Activated CD8-positive, alpha-beta memory T cell treated with anti-CD3 and anti-CD28 coated beads, Interleukin-2, amount 10 ng/mL, durations not matched to agents 7 days and 5 days (primary cell): Measurements from ENCODE around the gene STAB1. TPM values are rescaled to one million over a fixed set of nuclear protein-coding genes. Genes with fewer than 3 reads are reported as not detected.

Experiments
- ATAC-seq: fragments of 150-1000 bp; cut with Tn5 transposase; one replicate; pipeline ENCODE4 v1.10.0; 2021; ENCODE audit warnings: moderate library complexity
- CTCF ChIA-PET: fragments of 350-600 bp; sonication (Branson Sonifier 250); formaldehyde crosslinking; loops from one replicate; lab custom pipeline; 2021; ENCODE audit warnings: antibody characterized with exemption; lab: Charles Lee
- DNase-seq: peaks from one replicate; pipeline ENCODE4 v3.0.0-alpha.2; 2020
- H3K27ac Mint-ChIP-seq: one replicate; pipeline ENCODE4 v1.8.0; 2021; ENCODE audit warnings: mild to moderate bottlenecking, mixed read lengths
- H3K27me3 Mint-ChIP-seq: one replicate; pipeline ENCODE4 v1.8.0; 2021; ENCODE audit warnings: mixed read lengths
- H3K36me3 Mint-ChIP-seq: one replicate; pipeline ENCODE4 v1.8.0; 2021; ENCODE audit warnings: mild to moderate bottlenecking, mixed read lengths
- H3K4me1 Mint-ChIP-seq: one replicate; pipeline ENCODE4 v1.8.0; 2021; ENCODE audit warnings: mixed read lengths
- H3K4me3 Mint-ChIP-seq: one replicate; pipeline ENCODE4 v1.8.0; 2021; ENCODE audit warnings: mild to moderate bottlenecking, moderate library complexity, mixed read lengths
- H3K9me3 Mint-ChIP-seq: one replicate; pipeline ENCODE4 v1.8.0; 2022; ENCODE audit warnings: low read depth, mixed read lengths
- total RNA-seq, 2 experiments: library from RNA; stranded (reverse); gene quantifications; one replicate each; pipeline ENCODE4 v1.2.3, GENCODE V29; 2021

The STAB1 gene
- total RNA-seq, 2 experiments from 2014 or later, result not detected

DNA sequence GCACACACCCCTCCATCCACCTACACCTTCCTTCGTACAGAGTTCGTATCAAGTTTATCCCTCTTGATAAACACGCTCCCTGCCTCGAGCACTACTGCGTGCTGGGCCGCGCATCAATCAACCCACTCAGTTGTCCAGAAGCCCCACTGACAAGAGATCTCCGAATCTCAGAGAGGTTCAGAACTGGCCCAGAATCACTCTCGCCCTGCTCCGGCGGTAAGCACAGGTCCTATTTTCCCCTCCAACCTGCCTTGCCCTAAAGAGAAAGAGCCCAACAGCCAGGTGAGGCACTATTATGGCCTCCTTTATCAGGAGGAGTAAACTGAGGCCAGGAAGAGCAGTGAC, 40.2 kb upstream of the STAB1 start:
- ATAC-seq (no peak), DNase-seq (no peak)
- Mint-ChIP-seq H3K4me3 (peak overlapping the region; percentile 95), H3K27me3 (no peaks in the 10 kb centered on the region), H3K36me3 (peaks cover 2% of the 10 kb centered on the region), H3K9me3 (no peaks in the 10 kb centered on the region), H3K27ac (peak overlapping the region; percentile 94), H3K4me1 (peaks cover 41% of the 10 kb centered on the region)
- CTCF ChIA-PET, result interaction anchor here (1.1 to 3.1 kb wide), 5 partner anchors 9 to 116 kb away, joined by 3 to 14 read pairs (median 7); partner anchors contain the start of gene SEMA3G

DNA sequence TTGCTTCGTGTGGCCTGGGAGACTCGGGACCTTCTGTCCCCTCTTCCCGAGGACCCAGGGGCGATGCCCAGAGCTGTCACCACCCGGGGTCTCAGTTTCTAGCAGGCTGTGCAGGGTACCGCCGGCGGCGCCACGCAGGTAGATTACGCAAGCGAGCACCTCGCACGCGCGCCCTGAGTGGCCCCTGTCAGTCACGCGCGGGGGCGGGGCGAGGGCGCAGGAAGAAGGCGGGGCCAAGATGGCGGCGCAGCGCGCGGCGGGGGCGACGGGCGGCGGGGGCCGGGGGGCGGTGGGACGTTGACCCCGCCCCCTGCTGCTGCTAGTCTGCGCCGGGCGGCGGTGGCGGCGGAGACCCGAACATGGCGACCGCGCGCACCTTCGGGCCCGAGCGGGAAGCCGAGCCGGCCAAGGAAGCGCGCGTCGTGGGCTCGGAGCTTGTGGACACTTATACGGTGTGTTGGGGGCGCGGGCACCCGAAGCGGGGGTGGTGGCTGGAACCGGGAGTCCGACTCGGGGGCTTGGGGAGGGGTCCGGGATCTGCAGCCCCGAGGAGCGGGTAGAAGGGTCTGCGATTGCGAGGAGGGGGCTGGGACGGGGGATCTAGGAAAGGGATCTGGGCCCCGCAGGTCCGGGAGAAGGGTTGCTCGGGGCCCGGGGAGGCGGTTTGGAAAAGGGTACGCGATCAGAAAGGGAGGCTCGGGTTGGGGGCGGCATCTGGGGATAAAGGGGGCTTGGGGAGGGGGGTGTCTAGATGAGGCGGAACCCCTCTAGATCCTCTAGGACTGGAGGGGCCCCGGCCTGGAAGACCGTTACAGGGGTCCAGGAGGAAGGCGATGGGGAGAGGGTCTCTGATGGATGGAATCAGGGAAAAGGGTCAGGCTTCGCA, 39.6 kb upstream of the STAB1 start, which contains the start of gene NISCH:
Gene NISCH, plus strand, starts transcription at position 322 of the 886 bp plus-strand sequence. Its CDS starts 38 bp downstream, at position 360.
- H3K27ac Mint-ChIP-seq, result peak within 1 kb of the TSS; percentile 94
- H3K4me3 Mint-ChIP-seq, result peak within 1 kb of the TSS; percentile 95
- H3K9me3 Mint-ChIP-seq, result no peaks in the 10 kb centered on the region
- peaks cover 41% of the 10 kb centered on the region for H3K4me1 Mint-ChIP-seq
- ATAC-seq (peak; percentile 95), DNase-seq (peak; percentile 94)
- H3K27me3 Mint-ChIP-seq, result no peaks in the 10 kb centered on the region
- CTCF ChIA-PET, result interaction anchor here (1.5 to 3.9 kb wide), 5 partner anchors 9 to 77 kb away, joined by 5 to 33 read pairs (median 13); partner anchors contain the start of gene SEMA3G
- H3K36me3 Mint-ChIP-seq, result peaks cover 4% of the 10 kb centered on the region

DNA sequence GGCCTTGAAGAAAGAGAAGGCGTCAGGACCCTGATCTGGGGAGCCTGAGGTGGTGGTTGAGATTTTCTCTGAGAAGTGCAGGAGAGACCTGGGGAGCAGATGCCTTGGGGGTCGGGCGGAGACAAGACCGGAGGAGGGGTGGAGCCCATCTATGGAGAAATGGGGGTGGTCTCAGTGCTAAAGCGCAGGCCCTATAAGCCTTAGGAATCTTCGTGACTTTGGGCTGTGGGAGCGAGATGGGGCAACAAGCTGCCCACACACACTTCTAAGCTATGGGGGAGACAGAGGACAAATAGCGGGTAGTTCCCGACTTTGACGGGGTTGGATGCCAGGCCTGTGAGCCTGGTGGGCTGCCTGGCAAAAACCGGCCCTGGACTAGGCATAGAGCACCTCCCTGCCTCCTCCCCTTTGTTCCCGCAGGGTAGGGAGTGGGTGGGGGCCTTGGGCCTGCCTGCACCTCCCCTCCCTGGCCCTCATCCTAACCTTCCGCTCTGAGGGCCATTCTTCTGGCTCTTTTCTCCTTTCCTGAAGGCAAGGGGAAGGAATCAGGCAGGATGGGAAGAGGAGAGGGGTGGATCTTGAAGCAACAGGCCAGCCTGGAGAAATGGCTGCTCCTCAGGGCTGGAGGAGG, 38.9 kb upstream of the STAB1 start:
- ATAC-seq (no peak), DNase-seq (no peak)
- Mint-ChIP-seq H3K9me3 (no peaks in the 10 kb centered on the region), H3K4me3 (peak overlapping the region; percentile 95), H3K4me1 (peaks cover 41% of the 10 kb centered on the region), H3K27me3 (no peaks in the 10 kb centered on the region), H3K27ac (peak overlapping the region; percentile 94), H3K36me3 (peaks cover 7% of the 10 kb centered on the region)
- CTCF ChIA-PET, result interaction anchor here (1.8 to 3.9 kb wide), 3 partner anchors 10 to 76 kb away, joined by 5 to 33 read pairs (median 13); partner anchors contain the start of gene SEMA3G

DNA sequence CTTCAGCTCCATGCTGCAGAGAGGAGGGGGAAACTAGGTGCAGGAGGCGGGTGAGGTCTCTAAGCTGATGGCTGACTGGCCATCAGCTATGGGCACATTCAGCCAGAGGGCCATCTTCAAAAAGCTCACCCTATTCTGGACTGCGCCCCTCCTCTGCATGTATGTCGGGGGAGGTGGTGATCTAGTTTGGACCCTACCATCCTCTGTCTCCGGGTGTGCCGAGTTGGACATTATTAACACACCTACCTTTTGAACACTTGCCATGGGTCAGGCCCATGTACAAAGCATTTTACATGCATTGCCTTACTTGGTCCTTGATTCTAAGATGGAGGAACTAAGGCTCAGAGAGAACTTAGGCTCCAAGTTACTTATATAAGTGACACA, 38.3 kb upstream of the STAB1 start:
- peaks cover 41% of the 10 kb centered on the region for H3K4me1 Mint-ChIP-seq
- no peaks in the 10 kb centered on the region for H3K27me3 Mint-ChIP-seq
- peak overlapping the region; percentile 60 for H3K27ac Mint-ChIP-seq
- ATAC-seq, result no peak
- no peaks in the 10 kb centered on the region for H3K9me3 Mint-ChIP-seq
- CTCF ChIA-PET, result interaction anchor here (1.8 to 3.9 kb wide), 3 partner anchors 10 to 76 kb away, joined by 5 to 33 read pairs (median 13); partner anchors contain the start of gene SEMA3G
- no peak for DNase-seq
- H3K4me3 Mint-ChIP-seq, result peak overlapping the region; percentile 95
- H3K36me3 Mint-ChIP-seq, result peaks cover 7% of the 10 kb centered on the region

DNA sequence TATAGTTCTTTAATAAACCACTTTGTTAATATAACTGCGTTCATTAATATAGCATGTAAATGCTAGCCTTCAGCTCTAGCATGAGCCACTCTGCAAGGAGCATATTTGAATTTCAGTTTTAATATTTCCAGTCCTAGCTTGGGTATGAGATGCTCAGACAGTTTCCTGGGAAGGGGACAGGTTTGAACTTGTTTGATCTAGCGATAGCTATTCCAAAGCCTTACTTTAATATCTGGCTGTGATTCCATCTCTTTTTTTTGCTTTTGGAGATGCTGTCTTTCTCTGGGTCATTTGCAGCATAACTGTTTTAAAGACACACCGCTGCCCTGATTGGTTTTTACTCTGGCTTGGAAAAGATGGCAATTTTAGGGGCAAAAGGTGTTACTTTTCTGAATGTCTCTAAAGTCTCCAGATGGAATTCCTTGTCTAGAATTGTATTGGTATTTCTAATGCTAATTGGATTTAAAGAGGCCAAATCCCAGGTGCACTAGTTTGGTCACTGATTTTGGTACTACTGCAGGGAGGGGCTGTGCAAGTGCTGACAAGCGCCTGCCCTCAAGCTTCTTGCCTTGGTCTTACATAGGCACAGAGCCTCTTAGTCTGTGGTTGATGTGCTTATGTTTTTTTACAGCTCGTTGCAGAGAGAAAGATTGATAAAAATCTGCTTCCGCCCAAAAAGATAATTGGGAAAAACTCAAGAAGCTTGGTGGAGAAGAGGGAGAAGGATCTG, 36.9 kb upstream of the STAB1 start:
- no peak for DNase-seq
- Mint-ChIP-seq H3K36me3 (peaks cover 10% of the 10 kb centered on the region), H3K27me3 (no peaks in the 10 kb centered on the region), H3K27ac (peak overlapping the region; percentile 4), H3K4me1 (peaks cover 44% of the 10 kb centered on the region), H3K9me3 (no peaks in the 10 kb centered on the region), H3K4me3 (no peak overlapping the region)
- no peak for ATAC-seq
- CTCF ChIA-PET, result interaction anchor here (1.4 to 3.9 kb wide), 3 partner anchors 10 to 46 kb away, joined by 3 to 33 read pairs (median 13); partner anchors contain the start of gene SEMA3G

DNA sequence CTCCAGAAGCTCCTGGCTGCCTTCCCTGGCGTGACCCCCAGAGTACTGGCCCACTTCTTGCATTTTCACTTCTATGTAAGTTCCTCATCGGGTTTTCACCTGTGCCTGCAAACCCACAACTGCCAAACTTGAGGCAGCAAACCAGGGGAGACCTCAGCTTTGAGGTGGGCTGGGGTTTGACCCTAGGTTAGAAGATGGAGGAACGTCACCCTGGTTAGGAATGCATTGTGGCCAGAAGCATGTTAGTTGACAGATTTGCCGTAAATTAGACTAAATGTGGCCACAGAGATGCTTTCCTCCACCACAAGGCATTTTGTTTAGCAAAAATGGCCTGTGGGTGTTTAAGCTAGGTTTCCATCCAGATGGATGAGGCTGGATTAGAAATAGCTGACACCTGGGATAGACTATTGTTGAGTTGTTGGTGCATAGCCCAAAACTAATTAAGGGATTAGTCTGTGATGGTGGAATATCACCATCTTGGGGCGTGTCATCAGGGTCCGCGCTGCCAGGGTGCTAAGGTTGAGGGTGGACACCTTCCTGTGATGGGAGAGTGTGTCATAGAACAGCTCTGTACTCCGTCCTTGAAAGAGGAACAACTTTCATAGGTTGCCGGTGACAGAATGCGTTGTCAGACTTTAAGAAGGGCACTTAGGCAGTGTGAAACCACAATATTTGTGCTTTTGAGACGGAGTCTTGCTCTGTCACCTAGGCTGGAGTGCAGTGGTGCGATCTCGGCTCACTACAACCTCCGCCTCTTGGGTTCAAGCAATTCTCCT, 36.2 kb upstream of the STAB1 start:
- Mint-ChIP-seq H3K4me3 (no peak overlapping the region), H3K4me1 (peaks cover 42% of the 10 kb centered on the region), H3K27ac (no peak overlapping the region), H3K9me3 (no peaks in the 10 kb centered on the region), H3K27me3 (no peaks in the 10 kb centered on the region), H3K36me3 (peaks cover 13% of the 10 kb centered on the region)
- CTCF ChIA-PET, result interaction anchor here (1.0 to 3.9 kb wide), 3 partner anchors 9 to 237 kb away, joined by 3 to 33 read pairs (median 3); partner anchors contain the start of gene SEMA3G
- DNase-seq (no peak), ATAC-seq (no peak)

DNA sequence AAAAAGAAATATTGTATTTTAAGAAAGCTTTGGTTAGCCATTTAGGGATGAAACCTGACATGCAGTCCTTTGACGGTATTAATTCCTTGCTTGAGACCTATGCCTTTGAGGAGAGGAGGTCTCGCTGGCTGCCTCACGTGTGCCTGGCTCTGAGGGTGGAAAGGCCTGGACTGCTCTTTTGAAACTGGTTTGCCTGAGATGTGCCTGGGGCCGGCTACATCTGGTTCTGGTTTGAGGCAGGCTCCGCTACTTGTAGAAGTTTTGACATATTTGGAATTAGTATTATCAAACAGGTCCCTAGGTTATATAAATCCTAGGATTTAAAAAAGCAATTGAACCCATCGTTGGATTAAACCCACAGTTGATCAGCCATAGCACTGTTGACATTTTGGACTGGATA, 33.3 kb upstream of the STAB1 start:
- Mint-ChIP-seq H3K36me3 (peaks cover 18% of the 10 kb centered on the region), H3K4me3 (no peak overlapping the region), H3K9me3 (no peaks in the 10 kb centered on the region), H3K27me3 (no peaks in the 10 kb centered on the region), H3K4me1 (peaks cover 22% of the 10 kb centered on the region), H3K27ac (no peak overlapping the region)
- no peak for DNase-seq
- no peak for ATAC-seq
- CTCF ChIA-PET, result interaction anchor here (2.0 kb wide), 1 partner anchor 50 kb away, joined by 4 read pairs; no protein-coding TSS in a partner anchor

DNA sequence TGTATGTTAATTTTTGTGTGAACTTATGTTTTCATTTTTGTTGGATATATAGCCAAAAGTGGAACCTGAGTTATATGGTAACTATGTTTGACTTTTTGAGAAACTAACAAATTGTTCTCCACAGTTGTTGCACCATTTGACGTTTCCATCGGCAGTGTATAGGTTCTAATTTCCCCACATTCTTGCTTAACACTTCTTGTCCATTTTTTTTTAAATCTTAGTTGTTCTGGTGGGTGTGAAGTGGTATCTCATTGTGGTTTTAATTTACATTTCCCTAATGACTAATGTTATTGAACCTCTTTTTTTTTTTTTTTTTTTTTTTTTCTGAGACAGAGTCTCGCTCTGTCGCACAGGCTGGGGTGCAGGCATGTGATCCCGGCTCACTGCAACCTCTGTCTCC, 31.7 kb upstream of the STAB1 start:
- CTCF ChIA-PET, result no interaction called here
- ATAC-seq, result no peak
- no peak overlapping the region for H3K4me3 Mint-ChIP-seq

DNA sequence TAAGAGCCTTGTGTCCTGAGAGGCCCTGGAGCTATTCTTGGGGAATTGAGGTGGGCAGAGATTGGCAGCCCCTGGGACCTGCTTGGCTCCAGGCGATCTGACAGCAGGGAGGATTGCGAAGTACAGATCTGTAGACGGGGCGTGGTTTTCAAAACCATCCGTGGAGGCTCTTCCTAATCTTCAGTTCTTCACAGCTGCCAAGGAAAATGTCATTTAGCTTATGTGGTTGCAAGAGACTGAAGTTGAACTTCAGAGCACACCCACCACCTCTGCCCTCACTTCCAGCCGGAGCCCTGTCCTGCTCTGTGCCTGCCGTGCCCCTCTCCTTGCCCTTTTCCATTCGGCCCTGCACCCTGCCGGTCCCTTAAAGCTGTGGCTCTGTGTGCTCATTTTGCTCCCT, 26.8 kb upstream of the STAB1 start:
- Mint-ChIP-seq H3K9me3 (no peaks in the 10 kb centered on the region), H3K36me3 (peaks cover 16% of the 10 kb centered on the region), H3K27ac (no peak overlapping the region), H3K4me1 (peaks cover 3% of the 10 kb centered on the region), H3K4me3 (no peak overlapping the region), H3K27me3 (no peaks in the 10 kb centered on the region)
- ATAC-seq (no peak), DNase-seq (no peak)
- CTCF ChIA-PET, result interaction anchor here (0.8 to 1.6 kb wide), 2 partner anchors 9 to 22 kb away, joined by 3 to 4 read pairs; no protein-coding TSS in a partner anchor

More for the DNA sequence above, 31.7 kb upstream of the STAB1 start:
- Mint-ChIP-seq H3K36me3 (peaks cover 18% of the 10 kb centered on the region), H3K27ac (no peak overlapping the region), H3K9me3 (no peaks in the 10 kb centered on the region), H3K4me1 (peaks cover 9% of the 10 kb centered on the region), H3K27me3 (no peaks in the 10 kb centered on the region)
- no peak for DNase-seq

DNA sequence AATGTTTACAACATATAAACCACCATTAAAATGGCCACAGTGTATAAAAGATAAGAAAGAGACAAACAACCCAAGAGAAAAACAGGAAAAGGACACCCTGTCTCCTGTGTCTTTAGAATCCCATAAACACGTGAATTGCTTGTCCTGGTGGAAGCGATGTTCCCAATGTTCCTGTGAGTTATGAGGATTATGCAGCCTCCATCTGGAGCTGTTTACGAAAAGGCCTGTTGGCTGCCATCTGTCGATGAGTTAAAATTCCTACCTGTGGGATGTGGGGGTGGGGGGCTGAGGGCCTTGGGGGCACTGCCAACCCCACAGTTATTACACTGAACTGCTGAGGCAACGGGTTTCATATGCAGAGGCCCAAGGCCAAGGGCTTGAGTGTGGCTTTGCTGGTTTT, 26.1 kb upstream of the STAB1 start:
- Mint-ChIP-seq H3K4me1 (peaks cover 2% of the 10 kb centered on the region), H3K27me3 (no peaks in the 10 kb centered on the region), H3K4me3 (no peak overlapping the region), H3K9me3 (no peaks in the 10 kb centered on the region), H3K36me3 (peaks cover 21% of the 10 kb centered on the region), H3K27ac (no peak overlapping the region)
- DNase-seq (no peak), ATAC-seq (no peak)
- CTCF ChIA-PET, result no interaction called here

DNA sequence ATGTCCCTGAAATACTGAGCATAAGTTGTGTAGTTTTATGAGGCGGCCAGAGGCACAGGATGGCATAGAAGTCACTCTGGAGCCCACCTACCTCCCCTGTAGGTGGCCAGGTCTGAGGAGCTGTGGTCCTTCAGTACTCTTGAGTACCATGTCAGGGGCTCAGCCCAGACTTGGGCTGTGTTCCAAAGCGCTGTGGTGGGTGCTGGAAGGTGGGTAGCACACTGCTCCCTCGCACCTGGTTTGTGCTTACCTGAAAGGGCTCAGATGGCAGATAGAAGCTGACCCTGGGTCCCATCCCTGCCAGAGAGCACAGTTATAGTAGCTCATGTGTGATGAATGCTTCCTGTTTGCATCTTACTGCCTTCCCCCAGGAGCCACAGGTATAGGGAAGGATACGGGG, 24.2 kb upstream of the STAB1 start:
- H3K4me1 Mint-ChIP-seq, result peaks cover 2% of the 10 kb centered on the region

More for the DNA sequence above, 24.2 kb upstream of the STAB1 start:
- DNase-seq (no peak), ATAC-seq (no peak)
- H3K9me3 Mint-ChIP-seq, result no peaks in the 10 kb centered on the region
- peaks cover 30% of the 10 kb centered on the region for H3K36me3 Mint-ChIP-seq
- H3K4me3 Mint-ChIP-seq, result no peak overlapping the region
- no peak overlapping the region for H3K27ac Mint-ChIP-seq
- H3K27me3 Mint-ChIP-seq, result no peaks in the 10 kb centered on the region
- CTCF ChIA-PET, result interaction anchor here (1.1 kb wide), 1 partner anchor 24 kb away, joined by 3 read pairs; no protein-coding TSS in a partner anchor
